ENCODE results near the gene SMARCB1.

- peak; percentile 76 for TF ChIP-seq CTCF (IDR thresholded peaks at IDR 0.05)
- TF ChIP-seq ZFX (IDR thresholded peaks at IDR 0.05; ENCODE audit: borderline replicate concordance), result no peak
Observed at GRCh38 chr22:23862103-23862502, 75.3 kb downstream of the SMARCB1 start.
